ENCODE data around the gene PTTG1IP. TPM values are rescaled to one million over a fixed set of nuclear protein-coding genes. Genes with fewer than 3 reads are reported as not detected.

PTTG1IP gene
- total and polyA plus RNA-seq, 2 of the 13 experiments (the other 11 are each of a cell fraction or from before 2014, with no cell fraction given): 161 to 700 TPM

- no peaks in the 10 kb centered on the region for H3K79me2 ChIP-seq (ENCODE audit: insufficient read depth, low read length)
- H2AFZ ChIP-seq (ENCODE audit: low read length): no peak overlapping the region
- H3K4me2 ChIP-seq (ENCODE audit: low read depth, low read length): no peak overlapping the region
- H3K4me3 ChIP-seq (replicated peaks in 1 of 3; ENCODE audit: insufficient read depth in 1 of 3, low read depth in 2 of 3, low read length in 3 of 3): no peak overlapping the region
- WGBS (ENCODE audit: low lambda C conversion rate): 94% methylated on average over 32 of the region's 37 CpGs
- BruUV-seq (replicated peaks): no TSS peak
- H3K27ac ChIP-seq (ENCODE audit: extremely low read length, insufficient read depth, low read length): no peak overlapping the region
- H3K27me3 ChIP-seq (ENCODE audit: control insufficient read depth in 1 of 2, insufficient read depth in 2 of 2, low read length in 2 of 2): no peaks in the 10 kb centered on the region
- ChIA-PET POLR2A (no interaction called here), CTCF (ENCODE audit: low intra/inter-chr PET ratio, low total read pairs) (no interaction called here)
- peaks cover 0 to 10% of the 10 kb centered on the region in 2 experiments; a peak in 3 of 5 replicates for H3K36me3 ChIP-seq (replicated peaks in 1 of 2; ENCODE audit: control insufficient read depth in 1 of 2, insufficient read depth in 2 of 2, low read length in 2 of 2)
- no peaks in the 10 kb centered on the region for H4K20me1 ChIP-seq (ENCODE audit: insufficient read depth, low read length)
- in situ Hi-C loops (cut with HindIII; ENCODE audit: extremely low pct_ligation_motif_present, low pct_unique_long_range_greater_than_20kb) (no loop called here), intact Hi-C loops (cut with micrococcal nuclease; ENCODE audit: unreplicated experiment) (no loop called here)
- no peak for FAIRE-seq
- H3K9me3 ChIP-seq (ENCODE audit: low read length): no peaks in the 10 kb centered on the region
- TF ChIP-seq SP5 (CRISPR knock-in tag; IDR thresholded peaks at IDR 0.05; ENCODE audit: borderline replicate concordance, low read depth) (no peak), KDM3A (CRISPR knock-in tag; IDR thresholded peaks at IDR 0.05; ENCODE audit: low read depth) (no peak), ZNF773 (CRISPR knock-in tag; IDR thresholded peaks at IDR 0.05; ENCODE audit: borderline replicate concordance) (no peak), SMARCE1 (IDR thresholded peaks at IDR 0.05; ENCODE audit: borderline replicate concordance) (no peak), NFIC (IDR thresholded peaks at IDR 0.05; ENCODE audit: low read length) (no peak), BCL6 (CRISPR knock-in tag; IDR thresholded peaks at IDR 0.05) (no peak), ZSCAN31 (CRISPR knock-in tag; IDR thresholded peaks at IDR 0.05; ENCODE audit: low read depth) (no peak), ARHGAP35 (CRISPR knock-in tag; IDR thresholded peaks at IDR 0.05; ENCODE audit: borderline replicate concordance) (no peak), SIX4 (CRISPR knock-in tag; IDR thresholded peaks at IDR 0.05) (no peak), ZNF326 (CRISPR knock-in tag; IDR thresholded peaks at IDR 0.05; ENCODE audit: borderline replicate concordance) (no peak), ZNF484 (CRISPR knock-in tag; IDR thresholded peaks at IDR 0.05; ENCODE audit: borderline replicate concordance, low read depth) (no peak)
- TF ChIP-seq, protein P1, sequence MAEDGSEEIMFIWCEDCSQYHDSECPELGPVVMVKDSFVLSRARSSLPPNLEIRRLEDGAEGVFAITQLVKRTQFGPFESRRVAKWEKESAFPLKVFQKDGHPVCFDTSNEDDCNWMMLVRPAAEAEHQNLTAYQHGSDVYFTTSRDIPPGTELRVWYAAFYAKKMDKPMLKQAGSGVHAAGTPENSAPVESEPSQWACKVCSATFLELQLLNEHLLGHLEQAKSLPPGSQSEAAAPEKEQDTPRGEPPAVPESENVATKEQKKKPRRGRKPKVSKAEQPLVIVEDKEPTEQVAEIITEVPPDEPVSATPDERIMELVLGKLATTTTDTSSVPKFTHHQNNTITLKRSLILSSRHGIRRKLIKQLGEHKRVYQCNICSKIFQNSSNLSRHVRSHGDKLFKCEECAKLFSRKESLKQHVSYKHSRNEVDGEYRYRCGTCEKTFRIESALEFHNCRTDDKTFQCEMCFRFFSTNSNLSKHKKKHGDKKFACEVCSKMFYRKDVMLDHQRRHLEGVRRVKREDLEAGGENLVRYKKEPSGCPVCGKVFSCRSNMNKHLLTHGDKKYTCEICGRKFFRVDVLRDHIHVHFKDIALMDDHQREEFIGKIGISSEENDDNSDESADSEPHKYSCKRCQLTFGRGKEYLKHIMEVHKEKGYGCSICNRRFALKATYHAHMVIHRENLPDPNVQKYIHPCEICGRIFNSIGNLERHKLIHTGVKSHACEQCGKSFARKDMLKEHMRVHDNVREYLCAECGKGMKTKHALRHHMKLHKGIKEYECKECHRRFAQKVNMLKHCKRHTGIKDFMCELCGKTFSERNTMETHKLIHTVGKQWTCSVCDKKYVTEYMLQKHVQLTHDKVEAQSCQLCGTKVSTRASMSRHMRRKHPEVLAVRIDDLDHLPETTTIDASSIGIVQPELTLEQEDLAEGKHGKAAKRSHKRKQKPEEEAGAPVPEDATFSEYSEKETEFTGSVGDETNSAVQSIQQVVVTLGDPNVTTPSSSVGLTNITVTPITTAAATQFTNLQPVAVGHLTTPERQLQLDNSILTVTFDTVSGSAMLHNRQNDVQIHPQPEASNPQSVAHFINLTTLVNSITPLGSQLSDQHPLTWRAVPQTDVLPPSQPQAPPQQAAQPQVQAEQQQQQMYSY (CRISPR knock-in tag; IDR thresholded peaks at IDR 0.05): no peak
- TF ChIP-seq, protein P2, sequence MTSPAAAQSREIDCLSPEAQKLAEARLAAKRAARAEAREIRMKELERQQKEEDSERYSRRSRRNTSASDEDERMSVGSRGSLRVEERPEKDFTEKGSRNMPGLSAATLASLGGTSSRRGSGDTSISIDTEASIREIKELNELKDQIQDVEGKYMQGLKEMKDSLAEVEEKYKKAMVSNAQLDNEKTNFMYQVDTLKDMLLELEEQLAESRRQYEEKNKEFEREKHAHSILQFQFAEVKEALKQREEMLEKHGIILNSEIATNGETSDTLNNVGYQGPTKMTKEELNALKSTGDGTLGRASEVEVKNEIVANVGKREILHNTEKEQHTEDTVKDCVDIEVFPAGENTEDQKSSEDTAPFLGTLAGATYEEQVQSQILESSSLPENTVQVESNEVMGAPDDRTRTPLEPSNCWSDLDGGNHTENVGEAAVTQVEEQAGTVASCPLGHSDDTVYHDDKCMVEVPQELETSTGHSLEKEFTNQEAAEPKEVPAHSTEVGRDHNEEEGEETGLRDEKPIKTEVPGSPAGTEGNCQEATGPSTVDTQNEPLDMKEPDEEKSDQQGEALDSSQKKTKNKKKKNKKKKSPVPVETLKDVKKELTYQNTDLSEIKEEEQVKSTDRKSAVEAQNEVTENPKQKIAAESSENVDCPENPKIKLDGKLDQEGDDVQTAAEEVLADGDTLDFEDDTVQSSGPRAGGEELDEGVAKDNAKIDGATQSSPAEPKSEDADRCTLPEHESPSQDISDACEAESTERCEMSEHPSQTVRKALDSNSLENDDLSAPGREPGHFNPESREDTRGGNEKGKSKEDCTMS (CRISPR knock-in tag; conservative IDR thresholded peaks at IDR 0.05): no peak
- TF ChIP-seq, protein P3, sequence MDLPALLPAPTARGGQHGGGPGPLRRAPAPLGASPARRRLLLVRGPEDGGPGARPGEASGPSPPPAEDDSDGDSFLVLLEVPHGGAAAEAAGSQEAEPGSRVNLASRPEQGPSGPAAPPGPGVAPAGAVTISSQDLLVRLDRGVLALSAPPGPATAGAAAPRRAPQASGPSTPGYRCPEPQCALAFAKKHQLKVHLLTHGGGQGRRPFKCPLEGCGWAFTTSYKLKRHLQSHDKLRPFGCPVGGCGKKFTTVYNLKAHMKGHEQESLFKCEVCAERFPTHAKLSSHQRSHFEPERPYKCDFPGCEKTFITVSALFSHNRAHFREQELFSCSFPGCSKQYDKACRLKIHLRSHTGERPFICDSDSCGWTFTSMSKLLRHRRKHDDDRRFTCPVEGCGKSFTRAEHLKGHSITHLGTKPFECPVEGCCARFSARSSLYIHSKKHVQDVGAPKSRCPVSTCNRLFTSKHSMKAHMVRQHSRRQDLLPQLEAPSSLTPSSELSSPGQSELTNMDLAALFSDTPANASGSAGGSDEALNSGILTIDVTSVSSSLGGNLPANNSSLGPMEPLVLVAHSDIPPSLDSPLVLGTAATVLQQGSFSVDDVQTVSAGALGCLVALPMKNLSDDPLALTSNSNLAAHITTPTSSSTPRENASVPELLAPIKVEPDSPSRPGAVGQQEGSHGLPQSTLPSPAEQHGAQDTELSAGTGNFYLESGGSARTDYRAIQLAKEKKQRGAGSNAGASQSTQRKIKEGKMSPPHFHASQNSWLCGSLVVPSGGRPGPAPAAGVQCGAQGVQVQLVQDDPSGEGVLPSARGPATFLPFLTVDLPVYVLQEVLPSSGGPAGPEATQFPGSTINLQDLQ (CRISPR knock-in tag; IDR thresholded peaks at IDR 0.05): no peak
- DNase-seq (ENCODE audit: low spot score): no peak
- ATAC-seq: no peak
- H3K9ac ChIP-seq (ENCODE audit: insufficient read depth, low read depth, low read length): no peak overlapping the region
- peaks cover 25% of the 10 kb centered on the region for H3K4me1 ChIP-seq (ENCODE audit: insufficient read depth, low read length)
Observed at GRCh38 chr21:44899768-44900558, 26.5 kb upstream of the PTTG1IP start.

Data from HepG2 (cell line).